GM21576 (cell line): Measurements from ENCODE around the gene BSN.

ENCODE experiments used
- ATAC-seq: cut with Tn5 transposase; IDR thresholded peaks from one replicate; pipeline ENCODE4 v1.9.1; 2021; ENCODE audit warnings: mild to moderate bottlenecking, moderate library complexity; ENCODE audit not compliant: unreplicated experiment

The BSN gene

GRCh38 chr3:49654176-49654825 lies 100.0 kb downstream of the BSN start:
- ATAC-seq, result no peak

- ATAC-seq, result no peak
Observed at GRCh38 chr3:49654955-49655556, 100.8 kb downstream of the BSN start.

- ATAC-seq, result no peak
Observed at GRCh38 chr3:49655731-49656285, 101.5 kb downstream of the BSN start.

DNA sequence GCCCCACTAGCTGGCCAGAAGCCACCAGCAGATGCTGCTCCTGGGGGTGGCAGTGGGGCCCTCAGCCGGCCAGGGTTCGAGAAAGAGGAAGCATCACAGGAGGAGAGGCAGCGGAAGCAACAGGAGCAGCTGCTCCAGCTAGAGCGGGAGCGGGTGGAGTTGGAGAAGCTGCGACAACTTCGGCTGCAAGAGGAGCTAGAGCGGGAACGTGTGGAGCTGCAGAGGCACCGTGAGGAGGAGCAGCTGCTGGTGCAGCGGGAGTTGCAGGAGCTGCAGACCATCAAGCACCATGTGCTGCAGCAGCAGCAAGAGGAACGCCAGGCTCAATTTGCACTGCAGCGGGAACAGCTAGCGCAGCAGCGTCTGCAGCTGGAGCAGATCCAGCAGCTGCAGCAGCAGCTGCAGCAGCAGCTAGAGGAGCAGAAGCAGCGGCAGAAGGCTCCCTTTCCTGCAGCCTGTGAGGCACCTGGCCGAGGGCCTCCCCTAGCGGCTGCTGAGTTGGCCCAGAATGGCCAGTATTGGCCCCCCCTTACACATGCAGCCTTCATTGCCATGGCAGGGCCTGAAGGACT lies 102.3 kb downstream of the BSN start:
- no peak for ATAC-seq

DNA sequence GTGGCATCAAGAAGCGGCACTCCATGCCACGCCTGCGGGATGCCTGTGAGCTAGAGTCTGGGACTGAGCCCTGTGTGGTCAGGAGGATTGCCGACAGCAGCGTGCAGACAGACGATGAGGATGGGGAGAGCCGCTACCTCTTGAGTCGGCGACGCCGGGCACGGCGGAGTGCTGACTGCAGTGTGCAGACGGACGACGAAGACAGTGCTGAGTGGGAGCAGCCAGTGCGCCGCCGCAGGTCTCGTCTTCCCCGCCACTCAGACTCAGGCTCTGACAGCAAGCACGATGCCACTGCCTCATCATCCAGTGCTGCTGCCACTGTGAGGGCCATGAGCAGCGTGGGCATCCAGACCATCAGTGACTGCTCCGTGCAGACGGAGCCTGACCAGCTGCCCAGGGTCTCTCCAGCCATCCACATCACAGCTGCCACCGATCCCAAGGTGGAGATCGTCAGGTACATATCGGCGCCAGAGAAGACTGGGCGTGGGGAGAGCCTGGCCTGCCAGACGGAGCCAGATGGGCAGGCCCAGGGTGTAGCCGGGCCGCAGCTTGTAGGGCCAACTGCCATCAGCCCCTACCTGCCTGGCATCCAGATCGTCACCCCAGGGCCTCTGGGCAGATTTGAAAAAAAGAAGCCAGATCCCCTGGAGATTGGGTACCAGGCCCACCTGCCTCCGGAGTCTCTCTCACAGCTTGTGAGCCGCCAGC lies 103.1 kb downstream of the BSN start:
- ATAC-seq, result no peak

DNA sequence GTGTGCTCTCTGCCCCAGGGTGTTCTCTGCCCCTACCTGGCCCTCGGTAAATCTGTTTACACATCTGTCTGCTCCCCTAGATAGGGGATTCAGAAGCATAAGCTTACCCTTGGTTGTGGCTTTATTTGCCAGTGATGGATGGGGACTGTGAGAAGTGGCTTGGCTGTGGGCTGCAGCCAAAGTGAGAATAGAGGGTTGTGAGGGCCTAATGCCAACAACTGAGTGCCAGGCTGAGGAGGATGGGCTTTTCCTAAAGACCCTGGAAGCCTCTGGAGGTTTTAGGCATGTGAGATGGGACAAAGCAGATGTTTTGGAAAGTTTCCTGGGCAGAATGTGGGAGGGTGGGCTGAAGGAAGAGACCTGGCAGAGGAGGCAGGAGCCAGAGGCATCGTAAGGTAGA lies 104.4 kb downstream of the BSN start:
- no peak for ATAC-seq

DNA sequence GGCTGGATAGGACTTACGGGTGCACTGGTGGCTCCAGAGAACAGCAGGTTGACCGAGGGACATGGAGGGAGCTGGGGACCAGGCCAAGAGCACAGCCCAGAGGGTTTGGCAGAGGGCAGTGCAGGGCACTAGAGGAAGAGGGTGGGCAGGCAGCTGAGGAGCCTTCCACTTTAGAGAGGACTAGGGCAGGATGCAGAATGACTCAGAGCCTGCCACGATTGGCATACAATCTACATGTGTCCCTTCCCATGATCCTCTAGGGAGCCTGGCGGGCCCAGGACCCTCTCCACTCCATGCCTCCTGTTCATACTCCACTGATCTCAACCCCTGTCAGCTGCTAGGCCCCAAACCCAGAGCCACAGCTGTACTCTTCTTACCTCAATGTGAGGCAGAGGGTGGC lies 105.5 kb downstream of the BSN start:
- ATAC-seq, result no peak

- no peak for ATAC-seq
Observed at GRCh38 chr3:49661281-49661680, 107.0 kb downstream of the BSN start.

DNA sequence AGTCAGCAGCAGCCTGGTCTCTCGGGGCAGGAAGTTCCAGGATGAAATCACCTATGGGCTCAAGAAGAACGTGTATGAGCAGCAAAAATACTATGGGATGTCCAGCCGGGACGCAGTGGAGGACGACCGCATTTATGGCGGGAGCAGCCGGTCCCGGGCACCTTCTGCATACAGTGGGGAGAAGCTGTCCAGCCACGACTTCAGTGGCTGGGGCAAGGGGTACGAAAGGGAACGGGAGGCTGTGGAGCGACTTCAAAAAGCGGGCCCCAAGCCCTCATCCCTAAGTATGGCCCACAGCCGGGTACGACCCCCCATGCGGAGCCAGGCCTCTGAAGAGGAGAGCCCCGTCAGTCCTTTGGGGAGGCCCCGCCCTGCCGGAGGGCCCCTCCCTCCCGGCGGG lies 107.7 kb downstream of the BSN start:
- no peak for ATAC-seq

- ATAC-seq, result no peak
Observed at GRCh38 chr3:49662720-49663413, 108.6 kb downstream of the BSN start.

DNA sequence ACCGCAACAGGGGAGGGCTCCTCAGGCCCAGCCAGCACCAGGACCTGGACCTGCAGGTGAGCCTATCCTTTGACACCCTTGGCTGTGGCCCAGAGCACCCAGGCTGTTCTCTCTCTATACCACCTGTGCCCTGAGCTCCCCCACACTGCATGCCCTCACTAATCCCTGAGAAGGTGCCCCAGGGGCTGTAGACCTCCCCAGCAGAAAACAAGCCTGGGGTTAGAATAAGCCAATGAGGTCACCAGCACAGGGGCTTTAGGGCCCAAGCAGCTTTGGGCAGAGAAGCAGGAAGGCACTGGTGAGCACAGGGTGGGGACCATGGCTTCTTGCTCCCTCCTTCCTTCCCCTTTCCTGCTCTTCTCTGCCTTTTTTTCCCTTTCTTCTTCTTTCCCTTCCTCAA lies 109.6 kb downstream of the BSN start:
- ATAC-seq, result no peak

DNA sequence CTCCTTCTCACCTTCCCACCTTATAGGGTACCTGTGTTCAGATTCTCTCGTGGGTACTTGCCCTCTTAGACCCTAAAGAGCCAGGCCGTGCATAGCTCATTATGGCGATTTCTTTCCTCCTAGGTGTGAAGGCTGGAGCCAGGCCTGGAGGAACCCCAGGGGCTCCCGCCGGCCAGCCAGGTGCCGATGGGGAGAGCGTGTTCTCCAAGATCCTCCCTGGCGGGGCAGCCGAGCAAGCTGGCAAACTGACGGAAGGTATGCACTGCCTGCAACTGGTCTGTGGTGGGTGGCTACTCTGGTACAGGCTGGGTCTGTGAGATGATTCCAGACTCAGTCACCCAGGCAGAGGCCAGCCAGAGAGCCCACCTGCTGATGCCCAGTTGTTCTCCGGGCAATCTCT lies 110.0 kb downstream of the BSN start:
- no peak for ATAC-seq

DNA sequence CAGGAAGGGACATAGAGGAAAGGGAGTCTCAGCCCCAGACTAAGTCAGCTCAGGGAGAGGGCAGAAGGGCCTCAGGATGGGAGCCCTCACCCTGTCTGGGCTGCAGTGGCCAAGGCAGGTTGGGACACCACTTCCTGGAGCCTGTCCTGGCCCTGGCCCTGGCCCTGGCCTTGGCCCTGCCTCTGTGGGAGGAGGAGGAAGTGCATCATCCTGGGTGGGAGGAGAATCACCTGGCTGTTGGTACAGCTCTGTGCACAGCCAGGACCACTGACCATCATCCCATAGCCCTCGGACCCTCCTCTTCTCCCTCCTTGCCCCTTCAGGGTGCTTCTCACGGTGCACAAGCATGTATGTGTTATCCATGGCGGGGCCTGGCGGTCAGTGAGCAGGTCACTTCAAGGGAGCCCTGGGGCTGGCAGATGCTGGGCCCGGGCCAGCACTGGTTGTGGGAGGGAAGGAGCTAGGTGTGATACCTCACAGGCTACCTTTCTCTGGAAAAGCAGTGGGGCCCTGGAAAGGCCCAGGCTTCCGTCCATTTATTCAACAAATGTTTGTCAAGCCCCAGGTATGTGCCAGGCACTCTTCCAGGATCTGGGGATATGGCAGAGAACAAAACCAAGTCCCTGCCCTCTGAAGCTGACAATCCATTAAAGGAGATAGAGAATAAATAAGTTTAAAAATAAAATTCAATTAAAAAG lies 111.7 kb downstream of the BSN start:
- ATAC-seq, result no peak

- no peak for ATAC-seq
Observed at GRCh38 chr3:49666592-49666991, 112.3 kb downstream of the BSN start.

- no peak for ATAC-seq
Observed at GRCh38 chr3:49667701-49668413, 113.6 kb downstream of the BSN start.

GRCh38 chr3:49668414-49668797 lies 114.1 kb downstream of the BSN start:
- ATAC-seq, result no peak

DNA sequence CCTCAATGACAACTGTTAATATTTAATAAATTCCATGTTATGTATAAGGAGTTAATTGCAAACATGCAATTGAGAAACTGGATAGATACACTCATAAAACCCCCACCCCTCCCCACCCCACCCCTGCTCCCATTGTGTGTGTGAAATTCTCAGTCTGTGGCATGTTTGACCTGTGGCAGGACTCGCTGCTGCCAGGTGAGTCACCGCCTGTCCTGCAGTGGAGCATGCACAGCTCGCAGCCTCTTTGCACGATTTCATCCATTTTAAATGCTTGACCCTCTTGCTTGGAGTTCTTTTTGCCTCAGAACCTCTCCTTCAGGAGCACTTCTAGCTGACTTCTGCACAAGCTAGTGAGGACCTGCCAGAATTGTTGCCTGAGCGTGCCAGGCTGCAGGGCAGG lies 114.6 kb downstream of the BSN start:
- no peak for ATAC-seq

DNA sequence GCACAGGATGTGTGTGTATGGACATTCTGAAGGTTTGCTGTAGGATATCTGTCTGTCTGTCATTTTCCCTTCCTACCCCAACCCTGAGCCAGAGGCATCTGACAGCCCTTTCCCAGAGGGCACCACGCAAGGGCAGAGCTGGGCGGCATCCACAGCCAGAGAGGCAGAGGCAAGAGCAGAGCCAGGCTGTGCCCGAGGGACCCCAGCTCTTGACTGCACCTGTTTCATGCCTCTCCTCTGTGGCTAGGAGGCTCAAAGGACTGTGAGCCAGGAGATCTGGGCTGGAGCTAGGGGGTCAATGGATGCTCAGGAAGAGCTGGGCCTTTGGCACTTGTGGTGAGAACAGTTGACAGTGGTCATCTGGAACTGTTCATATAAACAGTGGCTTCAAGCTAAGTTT lies 115.1 kb downstream of the BSN start:
- ATAC-seq, result no peak

DNA sequence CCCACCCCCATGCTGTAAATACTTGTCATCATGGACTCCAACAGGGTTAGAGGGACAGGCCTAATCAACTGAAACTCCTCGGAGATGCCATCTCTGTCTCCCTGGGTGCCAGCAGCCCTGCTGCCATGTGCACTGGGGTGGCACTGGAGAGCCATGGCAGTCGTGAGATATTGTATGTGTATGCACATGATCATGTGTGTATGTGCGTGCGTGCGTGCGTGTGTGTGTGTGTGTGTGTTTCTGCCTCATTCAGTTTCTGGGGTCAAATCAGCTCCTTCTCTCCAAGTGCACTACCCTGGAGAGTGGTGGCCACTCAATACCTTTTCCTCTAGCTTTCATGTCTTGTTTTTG lies 116.6 kb downstream of the BSN start:
- ATAC-seq, result no peak
